ENCODE data around the gene ZNF70. TPM values are rescaled to one million over a fixed set of nuclear protein-coding genes. Genes with fewer than 3 reads are reported as not detected.
A peak's percentile ranks its signal among the peaks of the same experiment; 100 is the strongest.

The ZNF70 gene
- total RNA-seq, 1 experiment from 2014 or later = 3.3 TPM

DNA sequence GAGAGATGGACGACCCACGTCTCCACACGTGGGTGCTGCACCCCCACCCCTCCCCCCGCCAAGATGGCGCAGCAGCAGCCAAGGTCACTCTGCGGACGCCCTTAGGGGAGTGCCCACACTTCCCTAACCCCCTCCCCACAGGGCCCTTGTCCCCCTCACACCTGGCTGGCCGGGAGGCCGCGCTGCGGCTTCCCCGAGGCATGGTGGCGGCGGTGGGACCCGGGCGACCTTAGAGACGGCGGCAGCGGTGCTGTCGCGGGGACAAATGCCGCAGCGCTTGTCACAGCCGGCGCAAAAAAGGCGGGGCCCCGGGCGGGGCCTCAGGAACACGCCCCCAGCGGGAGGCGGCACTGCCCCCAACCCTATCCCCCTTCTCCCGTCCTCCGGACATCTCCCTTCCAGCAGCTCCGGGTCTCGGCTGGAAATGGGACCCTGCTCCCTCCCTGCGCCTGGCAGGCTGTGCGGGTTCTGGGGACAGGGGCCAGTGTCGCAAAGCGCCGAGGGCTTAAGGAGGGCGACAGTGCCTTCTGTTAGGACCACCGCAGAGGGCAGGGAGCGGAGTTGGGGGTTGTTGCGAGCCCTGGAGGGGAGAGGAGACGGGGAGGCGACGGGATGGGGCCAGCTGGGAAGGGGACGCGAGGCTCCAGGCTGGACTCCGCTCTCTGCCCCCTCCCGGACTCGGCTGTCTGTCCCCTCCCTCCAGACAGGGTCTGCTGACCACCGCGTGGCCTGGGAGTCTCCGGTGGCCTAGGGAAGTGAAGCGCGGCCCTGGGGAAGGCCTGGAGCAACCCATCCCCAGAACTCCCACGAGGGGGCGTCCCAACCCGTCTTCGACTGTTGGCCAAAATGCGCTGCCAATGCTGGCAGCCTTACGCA is 17.0 kb upstream of the ZNF70 start, which contains the start of gene CHCHD10 (continued):
- TF ChIP-seq, protein P1, sequence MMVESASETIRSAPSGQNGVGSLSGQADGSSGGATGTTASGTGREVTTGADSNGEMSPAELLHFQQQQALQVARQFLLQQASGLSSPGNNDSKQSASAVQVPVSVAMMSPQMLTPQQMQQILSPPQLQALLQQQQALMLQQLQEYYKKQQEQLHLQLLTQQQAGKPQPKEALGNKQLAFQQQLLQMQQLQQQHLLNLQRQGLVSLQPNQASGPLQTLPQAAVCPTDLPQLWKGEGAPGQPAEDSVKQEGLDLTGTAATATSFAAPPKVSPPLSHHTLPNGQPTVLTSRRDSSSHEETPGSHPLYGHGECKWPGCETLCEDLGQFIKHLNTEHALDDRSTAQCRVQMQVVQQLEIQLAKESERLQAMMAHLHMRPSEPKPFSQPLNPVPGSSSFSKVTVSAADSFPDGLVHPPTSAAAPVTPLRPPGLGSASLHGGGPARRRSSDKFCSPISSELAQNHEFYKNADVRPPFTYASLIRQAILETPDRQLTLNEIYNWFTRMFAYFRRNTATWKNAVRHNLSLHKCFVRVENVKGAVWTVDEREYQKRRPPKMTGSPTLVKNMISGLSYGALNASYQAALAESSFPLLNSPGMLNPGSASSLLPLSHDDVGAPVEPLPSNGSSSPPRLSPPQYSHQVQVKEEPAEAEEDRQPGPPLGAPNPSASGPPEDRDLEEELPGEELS (CRISPR knock-in tag; IDR thresholded peaks at IDR 0.05) = no peak
- TF ChIP-seq NR1H2 (CRISPR knock-in tag; IDR thresholded peaks at IDR 0.05) (no peak), ZNF121 (CRISPR knock-in tag; IDR thresholded peaks at IDR 0.05) (no peak), ATF1 (CRISPR knock-in tag; IDR thresholded peaks at IDR 0.05) (no peak), ZNF423 (CRISPR knock-in tag; IDR thresholded peaks at IDR 0.05) (no peak), SMAD4 (CRISPR knock-in tag; IDR thresholded peaks at IDR 0.05) (no peak), ZNF396 (CRISPR knock-in tag; IDR thresholded peaks at IDR 0.05; ENCODE audit: borderline replicate concordance) (no peak), GTF2I (CRISPR knock-in tag; conservative IDR thresholded peaks at IDR 0.05) (no peak), SOX15 (CRISPR knock-in tag; IDR thresholded peaks at IDR 0.05) (no peak), KAT7 (CRISPR knock-in tag; IDR thresholded peaks at IDR 0.05; ENCODE audit: borderline replicate concordance) (peak; percentile 64; the same call in 1 of the 2 replicates), NFATC4 (CRISPR knock-in tag; IDR thresholded peaks at IDR 0.05) (no peak)
- TF ChIP-seq, protein P2, sequence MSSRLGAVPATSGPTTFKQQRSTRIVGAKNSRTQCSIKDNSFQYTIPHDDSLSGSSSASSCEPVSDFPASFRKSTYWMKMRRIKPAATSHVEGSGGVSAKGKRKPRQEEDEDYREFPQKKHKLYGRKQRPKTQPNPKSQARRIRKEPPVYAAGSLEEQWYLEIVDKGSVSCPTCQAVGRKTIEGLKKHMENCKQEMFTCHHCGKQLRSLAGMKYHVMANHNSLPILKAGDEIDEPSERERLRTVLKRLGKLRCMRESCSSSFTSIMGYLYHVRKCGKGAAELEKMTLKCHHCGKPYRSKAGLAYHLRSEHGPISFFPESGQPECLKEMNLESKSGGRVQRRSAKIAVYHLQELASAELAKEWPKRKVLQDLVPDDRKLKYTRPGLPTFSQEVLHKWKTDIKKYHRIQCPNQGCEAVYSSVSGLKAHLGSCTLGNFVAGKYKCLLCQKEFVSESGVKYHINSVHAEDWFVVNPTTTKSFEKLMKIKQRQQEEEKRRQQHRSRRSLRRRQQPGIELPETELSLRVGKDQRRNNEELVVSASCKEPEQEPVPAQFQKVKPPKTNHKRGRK (CRISPR knock-in tag; IDR thresholded peaks at IDR 0.05; ENCODE audit: borderline replicate concordance) = no peak
- TF ChIP-seq, protein P3, sequence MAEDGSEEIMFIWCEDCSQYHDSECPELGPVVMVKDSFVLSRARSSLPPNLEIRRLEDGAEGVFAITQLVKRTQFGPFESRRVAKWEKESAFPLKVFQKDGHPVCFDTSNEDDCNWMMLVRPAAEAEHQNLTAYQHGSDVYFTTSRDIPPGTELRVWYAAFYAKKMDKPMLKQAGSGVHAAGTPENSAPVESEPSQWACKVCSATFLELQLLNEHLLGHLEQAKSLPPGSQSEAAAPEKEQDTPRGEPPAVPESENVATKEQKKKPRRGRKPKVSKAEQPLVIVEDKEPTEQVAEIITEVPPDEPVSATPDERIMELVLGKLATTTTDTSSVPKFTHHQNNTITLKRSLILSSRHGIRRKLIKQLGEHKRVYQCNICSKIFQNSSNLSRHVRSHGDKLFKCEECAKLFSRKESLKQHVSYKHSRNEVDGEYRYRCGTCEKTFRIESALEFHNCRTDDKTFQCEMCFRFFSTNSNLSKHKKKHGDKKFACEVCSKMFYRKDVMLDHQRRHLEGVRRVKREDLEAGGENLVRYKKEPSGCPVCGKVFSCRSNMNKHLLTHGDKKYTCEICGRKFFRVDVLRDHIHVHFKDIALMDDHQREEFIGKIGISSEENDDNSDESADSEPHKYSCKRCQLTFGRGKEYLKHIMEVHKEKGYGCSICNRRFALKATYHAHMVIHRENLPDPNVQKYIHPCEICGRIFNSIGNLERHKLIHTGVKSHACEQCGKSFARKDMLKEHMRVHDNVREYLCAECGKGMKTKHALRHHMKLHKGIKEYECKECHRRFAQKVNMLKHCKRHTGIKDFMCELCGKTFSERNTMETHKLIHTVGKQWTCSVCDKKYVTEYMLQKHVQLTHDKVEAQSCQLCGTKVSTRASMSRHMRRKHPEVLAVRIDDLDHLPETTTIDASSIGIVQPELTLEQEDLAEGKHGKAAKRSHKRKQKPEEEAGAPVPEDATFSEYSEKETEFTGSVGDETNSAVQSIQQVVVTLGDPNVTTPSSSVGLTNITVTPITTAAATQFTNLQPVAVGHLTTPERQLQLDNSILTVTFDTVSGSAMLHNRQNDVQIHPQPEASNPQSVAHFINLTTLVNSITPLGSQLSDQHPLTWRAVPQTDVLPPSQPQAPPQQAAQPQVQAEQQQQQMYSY (CRISPR knock-in tag; IDR thresholded peaks at IDR 0.05) = no peak
- TF ChIP-seq, protein P4, sequence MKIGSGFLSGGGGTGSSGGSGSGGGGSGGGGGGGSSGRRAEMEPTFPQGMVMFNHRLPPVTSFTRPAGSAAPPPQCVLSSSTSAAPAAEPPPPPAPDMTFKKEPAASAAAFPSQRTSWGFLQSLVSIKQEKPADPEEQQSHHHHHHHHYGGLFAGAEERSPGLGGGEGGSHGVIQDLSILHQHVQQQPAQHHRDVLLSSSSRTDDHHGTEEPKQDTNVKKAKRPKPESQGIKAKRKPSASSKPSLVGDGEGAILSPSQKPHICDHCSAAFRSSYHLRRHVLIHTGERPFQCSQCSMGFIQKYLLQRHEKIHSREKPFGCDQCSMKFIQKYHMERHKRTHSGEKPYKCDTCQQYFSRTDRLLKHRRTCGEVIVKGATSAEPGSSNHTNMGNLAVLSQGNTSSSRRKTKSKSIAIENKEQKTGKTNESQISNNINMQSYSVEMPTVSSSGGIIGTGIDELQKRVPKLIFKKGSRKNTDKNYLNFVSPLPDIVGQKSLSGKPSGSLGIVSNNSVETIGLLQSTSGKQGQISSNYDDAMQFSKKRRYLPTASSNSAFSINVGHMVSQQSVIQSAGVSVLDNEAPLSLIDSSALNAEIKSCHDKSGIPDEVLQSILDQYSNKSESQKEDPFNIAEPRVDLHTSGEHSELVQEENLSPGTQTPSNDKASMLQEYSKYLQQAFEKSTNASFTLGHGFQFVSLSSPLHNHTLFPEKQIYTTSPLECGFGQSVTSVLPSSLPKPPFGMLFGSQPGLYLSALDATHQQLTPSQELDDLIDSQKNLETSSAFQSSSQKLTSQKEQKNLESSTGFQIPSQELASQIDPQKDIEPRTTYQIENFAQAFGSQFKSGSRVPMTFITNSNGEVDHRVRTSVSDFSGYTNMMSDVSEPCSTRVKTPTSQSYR (CRISPR knock-in tag; IDR thresholded peaks at IDR 0.05) = no peak
- TF ChIP-seq, protein P5, sequence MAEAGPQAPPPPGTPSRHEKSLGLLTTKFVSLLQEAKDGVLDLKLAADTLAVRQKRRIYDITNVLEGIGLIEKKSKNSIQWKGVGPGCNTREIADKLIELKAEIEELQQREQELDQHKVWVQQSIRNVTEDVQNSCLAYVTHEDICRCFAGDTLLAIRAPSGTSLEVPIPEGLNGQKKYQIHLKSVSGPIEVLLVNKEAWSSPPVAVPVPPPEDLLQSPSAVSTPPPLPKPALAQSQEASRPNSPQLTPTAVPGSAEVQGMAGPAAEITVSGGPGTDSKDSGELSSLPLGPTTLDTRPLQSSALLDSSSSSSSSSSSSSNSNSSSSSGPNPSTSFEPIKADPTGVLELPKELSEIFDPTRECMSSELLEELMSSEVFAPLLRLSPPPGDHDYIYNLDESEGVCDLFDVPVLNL (CRISPR knock-in tag; IDR thresholded peaks at IDR 0.05; ENCODE audit: borderline replicate concordance, low read depth) = no peak
- TF ChIP-seq, protein P6, sequence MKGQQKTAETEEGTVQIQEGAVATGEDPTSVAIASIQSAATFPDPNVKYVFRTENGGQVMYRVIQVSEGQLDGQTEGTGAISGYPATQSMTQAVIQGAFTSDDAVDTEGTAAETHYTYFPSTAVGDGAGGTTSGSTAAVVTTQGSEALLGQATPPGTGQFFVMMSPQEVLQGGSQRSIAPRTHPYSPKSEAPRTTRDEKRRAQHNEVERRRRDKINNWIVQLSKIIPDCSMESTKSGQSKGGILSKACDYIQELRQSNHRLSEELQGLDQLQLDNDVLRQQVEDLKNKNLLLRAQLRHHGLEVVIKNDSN (CRISPR knock-in tag; IDR thresholded peaks at IDR 0.05) = 0 out of 2 replicates have a peak, but pooled peaks have one; percentile 12
- TF ChIP-seq, protein P7, sequence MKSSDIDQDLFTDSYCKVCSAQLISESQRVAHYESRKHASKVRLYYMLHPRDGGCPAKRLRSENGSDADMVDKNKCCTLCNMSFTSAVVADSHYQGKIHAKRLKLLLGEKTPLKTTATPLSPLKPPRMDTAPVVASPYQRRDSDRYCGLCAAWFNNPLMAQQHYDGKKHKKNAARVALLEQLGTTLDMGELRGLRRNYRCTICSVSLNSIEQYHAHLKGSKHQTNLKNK (CRISPR knock-in tag; IDR thresholded peaks at IDR 0.05) = no peak
- TF ChIP-seq, protein P8, sequence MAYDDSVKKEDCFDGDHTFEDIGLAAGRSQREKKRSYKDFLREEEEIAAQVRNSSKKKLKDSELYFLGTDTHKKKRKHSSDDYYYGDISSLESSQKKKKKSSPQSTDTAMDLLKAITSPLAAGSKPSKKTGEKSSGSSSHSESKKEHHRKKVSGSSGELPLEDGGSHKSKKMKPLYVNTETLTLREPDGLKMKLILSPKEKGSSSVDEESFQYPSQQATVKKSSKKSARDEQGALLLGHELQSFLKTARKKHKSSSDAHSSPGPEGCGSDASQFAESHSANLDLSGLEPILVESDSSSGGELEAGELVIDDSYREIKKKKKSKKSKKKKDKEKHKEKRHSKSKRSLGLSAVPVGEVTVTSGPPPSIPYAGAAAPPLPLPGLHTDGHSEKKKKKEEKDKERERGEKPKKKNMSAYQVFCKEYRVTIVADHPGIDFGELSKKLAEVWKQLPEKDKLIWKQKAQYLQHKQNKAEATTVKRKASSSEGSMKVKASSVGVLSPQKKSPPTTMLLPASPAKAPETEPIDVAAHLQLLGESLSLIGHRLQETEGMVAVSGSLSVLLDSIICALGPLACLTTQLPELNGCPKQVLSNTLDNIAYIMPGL (CRISPR knock-in tag; IDR thresholded peaks at IDR 0.05) = peak; percentile 74; the same call in 1 of the 2 replicates
- TF ChIP-seq, protein P9, sequence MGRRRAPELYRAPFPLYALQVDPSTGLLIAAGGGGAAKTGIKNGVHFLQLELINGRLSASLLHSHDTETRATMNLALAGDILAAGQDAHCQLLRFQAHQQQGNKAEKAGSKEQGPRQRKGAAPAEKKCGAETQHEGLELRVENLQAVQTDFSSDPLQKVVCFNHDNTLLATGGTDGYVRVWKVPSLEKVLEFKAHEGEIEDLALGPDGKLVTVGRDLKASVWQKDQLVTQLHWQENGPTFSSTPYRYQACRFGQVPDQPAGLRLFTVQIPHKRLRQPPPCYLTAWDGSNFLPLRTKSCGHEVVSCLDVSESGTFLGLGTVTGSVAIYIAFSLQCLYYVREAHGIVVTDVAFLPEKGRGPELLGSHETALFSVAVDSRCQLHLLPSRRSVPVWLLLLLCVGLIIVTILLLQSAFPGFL (CRISPR knock-in tag; IDR thresholded peaks at IDR 0.05; ENCODE audit: borderline replicate concordance) = no peak
- TF ChIP-seq, protein P10, sequence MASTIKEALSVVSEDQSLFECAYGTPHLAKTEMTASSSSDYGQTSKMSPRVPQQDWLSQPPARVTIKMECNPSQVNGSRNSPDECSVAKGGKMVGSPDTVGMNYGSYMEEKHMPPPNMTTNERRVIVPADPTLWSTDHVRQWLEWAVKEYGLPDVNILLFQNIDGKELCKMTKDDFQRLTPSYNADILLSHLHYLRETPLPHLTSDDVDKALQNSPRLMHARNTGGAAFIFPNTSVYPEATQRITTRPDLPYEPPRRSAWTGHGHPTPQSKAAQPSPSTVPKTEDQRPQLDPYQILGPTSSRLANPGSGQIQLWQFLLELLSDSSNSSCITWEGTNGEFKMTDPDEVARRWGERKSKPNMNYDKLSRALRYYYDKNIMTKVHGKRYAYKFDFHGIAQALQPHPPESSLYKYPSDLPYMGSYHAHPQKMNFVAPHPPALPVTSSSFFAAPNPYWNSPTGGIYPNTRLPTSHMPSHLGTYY (CRISPR knock-in tag; IDR thresholded peaks at IDR 0.05) = no peak
